GM04503 (cell line): Measurements from ENCODE around the gene RHBDD1.
"Not testable (repeated sequence)": the region's sequence is repeated elsewhere in the genome, so short reads cannot be mapped to it uniquely, and the experiment has no call there.

Experiments
- DNase-seq: peaks from one replicate; pipeline ENCODE4 v3.0.0-alpha.2; 2012; ENCODE audit warnings: low read depth

The RHBDD1 gene

DNA sequence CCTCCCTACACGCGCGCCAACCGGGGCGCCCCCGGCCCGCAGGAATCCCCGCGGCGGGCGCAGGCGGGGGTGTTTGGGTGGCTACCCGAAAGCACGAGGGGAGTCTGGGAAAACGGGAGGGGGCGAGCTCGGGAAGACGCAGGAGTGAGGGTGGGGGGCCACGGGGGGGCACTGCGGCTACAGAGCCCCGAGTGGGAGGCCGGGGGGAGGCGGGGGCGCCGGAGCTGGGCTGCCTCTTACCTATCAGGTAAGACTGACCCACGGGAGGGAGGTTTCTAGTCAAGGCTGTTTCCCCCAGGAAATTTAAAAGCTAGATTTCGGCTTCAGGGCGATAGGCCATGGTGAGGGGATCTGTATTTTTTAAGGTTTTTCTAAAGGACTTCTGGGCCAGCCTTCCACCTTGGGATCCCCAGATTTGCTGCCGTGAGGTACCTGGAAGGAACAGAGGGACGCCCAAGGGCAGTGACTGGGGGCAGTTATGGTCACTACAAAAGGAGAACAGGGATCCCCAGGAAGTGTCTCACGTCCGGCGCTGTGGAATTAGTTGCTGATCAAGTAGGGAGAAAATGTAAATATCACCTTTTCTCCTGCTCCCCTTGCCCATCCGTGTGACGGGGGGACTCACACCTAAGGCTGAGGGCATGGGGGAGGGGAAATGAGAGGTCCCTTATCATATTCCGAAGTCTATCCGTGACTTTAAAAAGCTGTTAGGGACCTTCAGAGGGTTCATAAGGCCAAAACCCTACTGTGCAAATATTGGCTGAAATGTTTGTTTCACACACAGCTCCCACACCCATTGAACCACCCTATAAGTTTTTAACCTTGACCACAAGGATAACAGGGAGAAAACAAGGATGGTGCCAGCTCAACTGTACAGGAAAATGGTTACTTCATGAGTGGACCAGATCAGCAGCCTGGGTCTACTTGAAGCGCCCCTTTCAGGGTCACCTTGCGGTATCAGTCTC is 35.6 kb upstream of the RHBDD1 start:
- DNase-seq, result no peak

DNA sequence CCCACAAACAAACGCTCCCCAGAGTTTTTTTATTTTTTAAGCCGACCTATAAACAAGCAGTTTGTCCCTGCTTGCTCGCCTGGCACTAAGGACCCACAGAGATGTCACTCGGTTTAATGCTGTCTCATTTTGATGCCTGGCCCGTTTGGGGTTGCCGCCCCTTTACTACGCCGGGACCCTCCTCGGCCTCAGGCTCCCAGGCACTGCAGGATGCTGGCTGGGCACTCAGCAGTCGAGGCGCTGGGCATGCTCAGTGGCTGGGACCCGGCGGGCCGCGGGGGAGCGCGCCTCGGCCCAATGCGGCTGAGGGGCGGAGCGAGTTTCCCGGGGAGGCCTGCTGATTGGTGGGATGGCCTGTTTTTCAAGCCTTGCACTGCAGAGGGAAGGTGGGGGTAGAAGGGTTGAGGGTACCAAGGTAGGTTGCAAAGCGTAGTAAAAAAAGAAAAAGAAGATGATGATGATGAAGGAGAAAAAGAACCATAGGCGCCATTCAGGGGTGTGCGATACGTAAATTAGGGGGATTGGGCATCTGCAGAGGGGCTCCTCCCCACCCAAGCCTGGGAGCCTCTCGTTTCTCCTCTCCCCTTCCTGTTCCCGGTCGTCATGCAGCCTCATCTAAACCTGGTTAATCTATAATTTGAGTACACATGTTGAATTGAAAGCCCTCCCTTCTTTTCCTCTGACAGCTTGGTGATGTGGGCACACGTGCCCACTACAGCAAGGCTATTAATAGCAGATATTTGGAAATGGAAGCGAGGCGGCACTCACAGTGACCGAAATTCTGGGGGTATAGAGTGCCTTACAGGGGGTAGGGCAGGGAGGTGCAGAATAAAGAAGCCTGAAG is 34.7 kb upstream of the RHBDD1 start:
- no peak for DNase-seq

DNA sequence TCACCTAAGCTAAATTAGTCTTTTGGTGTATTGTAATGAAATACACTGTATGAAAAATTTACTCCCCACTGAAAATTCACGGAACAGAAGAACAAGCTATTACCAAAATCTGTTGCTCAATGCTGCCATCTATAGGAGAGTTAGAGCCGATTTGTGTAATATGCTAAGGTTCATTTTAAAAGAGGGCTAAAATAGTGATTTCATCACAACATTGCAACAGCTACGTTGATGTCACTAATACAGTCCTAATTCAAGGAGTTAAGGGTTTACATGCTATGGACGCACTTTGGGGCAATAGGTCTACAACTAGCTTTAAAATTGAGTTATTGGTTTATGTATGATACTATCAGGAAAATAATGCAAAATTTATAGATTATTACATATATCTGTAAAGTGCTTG is 33.3 kb upstream of the RHBDD1 start:
- DNase-seq, result no peak

DNA sequence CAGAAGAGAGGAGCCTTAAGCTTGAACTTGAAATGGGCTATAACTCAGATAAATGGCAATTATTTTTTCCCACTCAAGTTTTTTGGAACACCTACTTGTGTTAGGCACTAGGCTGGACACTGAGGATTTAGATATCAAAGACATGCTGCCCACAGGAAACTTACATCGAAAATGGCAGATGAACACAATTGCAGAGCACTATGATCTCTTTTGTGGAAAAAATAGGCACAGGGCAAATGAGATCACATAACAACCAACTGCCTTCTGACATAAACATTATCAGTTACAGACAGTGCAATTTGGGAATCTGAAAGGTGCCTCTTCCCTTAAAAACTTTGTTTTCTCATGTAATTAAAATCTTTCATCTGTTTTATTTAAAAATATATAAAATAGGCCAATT is 32.4 kb upstream of the RHBDD1 start:
- DNase-seq, result no peak

DNA sequence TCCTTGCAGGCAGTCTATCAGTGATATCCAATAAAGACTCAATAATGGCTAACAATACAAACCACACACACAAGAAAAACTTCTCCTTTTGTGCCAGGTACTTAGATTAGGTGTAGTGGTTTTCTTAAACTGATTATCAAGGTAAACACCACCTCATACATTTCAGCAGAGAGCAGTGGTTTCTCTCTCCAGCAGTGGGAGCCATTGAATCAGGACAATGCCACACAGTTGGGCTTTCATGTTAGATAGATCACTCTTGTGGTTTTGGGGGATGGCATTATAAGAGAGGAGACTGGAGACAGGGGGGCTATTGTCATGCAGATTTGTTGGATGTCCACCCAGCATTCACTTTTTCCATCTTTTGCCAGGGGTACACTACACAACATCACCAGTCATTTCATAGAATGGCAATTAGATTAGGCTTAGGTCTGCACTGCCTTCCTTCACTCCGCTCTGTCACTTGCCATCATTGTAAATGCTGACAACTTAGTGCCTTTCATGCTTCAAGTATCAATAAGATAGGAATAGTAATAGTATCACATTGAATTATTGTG is 22.6 kb upstream of the RHBDD1 start:
- DNase-seq, result no peak

GRCh38 chr2:226818930-226819329 is 16.9 kb upstream of the RHBDD1 start:
- DNase-seq, result no peak

GRCh38 chr2:226825056-226825455 is 10.8 kb upstream of the RHBDD1 start:
- no peak for DNase-seq

- DNase-seq, result peak; percentile 37
These were observed 7.7 kb upstream of the RHBDD1 start for GRCh38 chr2:226828191-226828590.

DNA sequence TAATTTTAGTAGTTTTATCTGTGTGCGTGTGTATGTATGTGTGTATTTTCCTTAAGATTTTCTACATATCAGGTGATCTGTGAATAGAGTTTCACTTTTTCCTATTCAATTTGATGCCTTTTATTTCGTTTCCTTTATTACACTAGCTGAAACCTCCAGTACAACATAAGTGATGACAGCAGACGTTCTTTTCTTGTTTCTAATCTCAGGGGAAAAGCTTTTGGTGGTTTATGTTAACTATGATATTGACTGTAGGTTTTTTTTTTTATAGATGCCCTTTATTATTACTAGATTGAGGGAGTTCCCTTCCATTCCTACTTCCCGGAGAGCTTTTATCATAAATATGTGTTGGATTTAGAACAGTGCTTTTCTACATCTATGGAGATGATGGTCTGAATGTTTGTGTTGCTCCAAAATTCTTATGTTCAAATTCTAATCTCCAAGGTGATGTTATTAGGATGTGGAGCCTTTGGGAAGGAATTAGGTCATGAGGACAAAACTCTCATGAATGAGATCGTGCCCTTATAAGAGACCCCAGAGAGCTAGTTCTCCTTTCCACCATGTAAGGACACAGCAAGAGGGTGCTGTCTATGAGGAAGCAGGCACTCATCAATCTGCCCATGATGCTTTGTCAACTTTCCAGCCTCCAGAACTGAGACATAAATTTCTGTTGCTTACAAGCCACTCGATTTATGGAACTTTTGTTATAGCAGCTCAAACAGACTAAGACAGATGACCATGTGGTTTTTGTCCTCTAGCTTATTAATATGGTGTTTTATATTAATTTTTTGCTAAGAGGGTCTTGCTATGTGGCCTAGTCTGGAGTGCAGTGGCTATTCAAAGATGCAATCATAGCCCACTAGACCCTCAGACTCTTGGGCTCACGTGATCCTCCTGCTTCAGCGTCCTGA is 5.9 kb upstream of the RHBDD1 start:
- DNase-seq, result no peak

DNA sequence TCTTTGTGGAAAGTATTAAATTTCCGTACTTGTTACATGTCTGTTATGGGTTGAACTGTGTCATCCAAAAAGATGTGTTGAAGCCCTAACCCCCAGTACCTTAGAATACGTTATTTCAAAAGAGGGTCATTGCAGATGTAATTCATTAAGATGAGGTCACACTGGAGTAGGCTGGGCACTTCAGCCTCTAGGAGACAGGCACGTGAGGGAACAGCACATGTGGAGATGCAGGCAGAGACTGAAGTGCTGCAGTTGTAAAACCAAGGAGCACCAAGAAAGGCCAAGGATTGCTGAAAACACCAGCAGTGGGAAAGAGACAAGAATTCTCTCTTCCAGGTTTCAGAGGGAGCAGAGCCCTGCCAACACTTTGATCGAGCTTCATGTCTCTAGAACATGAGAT is 4.6 kb upstream of the RHBDD1 start:
- DNase-seq, result no peak

DNA sequence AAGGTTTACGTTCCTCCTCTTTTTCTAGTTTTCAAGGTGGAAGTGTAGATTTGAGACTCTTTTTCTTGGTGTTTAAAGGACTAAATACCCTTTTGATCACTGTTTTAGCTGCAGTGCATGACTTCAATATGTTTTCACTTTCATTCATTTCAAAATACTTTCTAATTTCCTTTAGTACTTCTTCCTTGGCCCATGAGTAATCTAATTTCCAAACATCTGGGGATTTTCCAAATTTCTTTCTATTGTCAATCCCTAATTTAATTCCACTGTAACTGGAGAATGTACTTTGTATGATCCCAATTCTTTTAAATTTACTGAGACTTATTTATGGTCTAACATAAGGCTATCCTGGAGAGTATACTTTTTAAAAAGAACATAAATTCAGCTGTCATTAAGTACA is 3.8 kb upstream of the RHBDD1 start:
- DNase-seq, result no peak

DNA sequence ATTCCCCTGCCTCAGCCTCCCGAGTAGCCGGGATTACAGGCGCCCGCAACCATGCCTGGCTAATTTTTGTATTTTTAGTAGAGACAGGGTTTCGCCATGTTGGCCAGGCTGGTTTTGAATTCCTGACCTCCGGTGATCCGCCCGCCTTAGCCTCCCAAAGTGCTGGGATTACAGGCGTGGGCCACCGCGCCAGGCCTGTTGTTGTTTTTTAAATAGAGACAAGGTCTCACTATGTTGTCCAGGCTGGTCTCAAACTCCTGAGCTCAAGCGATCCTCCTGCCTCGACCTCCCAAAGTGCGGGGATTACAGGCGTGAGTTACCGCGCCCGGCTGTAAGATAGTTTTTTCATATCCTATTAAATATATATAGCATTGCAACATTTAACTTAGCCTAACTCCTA is 974 bp upstream of the RHBDD1 start:
- not testable (repeated sequence) for DNase-seq

DNA sequence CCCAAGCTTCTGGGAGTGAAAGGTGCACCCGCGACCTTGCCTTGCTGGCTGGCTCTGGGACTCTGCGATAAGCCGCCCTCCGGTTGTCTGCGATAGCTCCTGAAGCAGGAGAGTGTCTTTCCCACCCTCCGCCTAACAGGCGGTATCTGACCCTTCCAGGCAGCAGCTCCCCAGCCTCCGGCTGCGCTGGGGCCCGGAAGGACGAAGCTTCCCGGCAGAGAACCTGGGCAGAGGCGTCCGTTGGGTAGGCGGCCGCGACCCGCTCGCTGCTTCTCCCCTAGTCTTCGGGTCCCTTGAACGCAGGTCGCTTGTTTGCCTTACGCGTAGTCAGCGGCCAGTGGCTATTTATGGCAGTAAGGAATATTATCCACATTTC is 446 bp upstream of the RHBDD1 start:
- DNase-seq, result no peak

DNA sequence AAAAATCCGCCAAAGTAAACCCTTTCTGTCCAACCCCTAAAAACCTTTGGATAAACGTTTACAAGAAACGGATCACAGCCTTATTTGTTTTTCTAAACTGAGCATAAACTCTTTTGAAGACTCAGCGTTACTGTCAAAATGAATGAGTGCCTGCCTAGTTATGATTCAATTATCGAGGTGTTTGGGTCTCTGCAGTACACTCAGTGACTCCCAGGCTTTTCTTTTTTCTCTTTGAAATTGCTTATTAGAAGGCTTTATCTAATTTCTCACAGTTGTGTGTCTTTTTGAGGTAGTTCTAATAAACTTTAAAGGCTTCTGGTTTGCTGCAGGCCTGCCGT is 663 bp downstream of the RHBDD1 start:
- no peak for DNase-seq

DNA sequence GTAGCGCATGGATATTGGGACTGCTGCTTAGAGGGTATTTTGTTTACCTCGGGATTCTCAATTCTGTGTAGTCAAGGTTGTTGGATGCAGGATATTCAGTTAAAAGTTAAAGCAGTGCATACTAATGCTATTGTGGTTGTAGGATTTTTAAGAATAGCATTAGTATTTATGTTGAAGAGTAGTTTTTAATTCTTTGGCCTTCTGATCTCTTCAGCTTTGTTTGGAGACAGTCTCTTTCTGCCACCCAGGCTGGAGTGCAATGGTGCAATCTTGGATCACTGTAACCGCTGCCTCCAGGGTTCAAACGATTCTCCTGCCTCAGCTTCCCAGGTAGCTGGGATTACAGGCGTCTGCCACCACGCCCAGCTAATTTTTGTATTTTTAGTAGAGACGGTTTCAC is 1.5 kb downstream of the RHBDD1 start:
- DNase-seq, result no peak

- no peak for DNase-seq
These were observed 2.1 kb downstream of the RHBDD1 start for GRCh38 chr2:226837787-226838603.

DNA sequence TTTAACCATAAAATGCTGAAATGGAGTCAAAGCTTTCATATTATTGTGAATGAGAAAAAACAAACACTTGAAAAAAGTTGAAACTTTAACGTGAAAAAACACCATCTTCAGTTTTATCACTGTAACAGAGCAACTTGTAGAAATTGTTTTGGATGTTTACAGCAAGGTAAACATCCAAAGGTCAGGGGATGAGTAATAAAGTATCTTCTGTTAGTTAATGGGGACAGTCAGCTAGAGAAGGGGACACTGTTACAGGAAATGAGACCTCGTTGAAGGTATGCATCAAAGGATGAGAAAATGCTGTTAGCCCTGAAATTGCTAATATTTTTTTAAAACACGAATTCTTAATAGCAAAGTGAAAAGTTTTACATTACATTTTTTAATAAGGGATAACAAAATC is 2.9 kb downstream of the RHBDD1 start:
- no peak for DNase-seq

DNA sequence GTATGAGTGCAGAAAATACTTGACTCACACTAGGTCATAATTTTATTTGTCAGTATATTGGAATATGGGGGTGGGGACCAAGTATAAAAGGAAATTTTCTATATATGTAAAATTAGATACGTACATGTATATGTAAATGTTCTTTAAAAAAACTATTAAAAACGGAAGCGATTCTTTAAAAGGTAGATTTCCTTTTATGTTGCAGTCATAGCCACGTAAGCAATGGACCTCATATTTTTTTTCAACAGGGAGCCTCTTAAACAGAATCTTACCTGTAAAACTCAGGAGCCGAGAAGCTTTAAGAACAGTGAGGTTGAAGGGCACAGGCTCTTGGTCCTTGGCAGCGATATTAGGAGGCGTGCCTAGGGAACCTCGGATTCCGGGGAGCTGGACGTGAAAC is 3.3 kb downstream of the RHBDD1 start:
- no peak for DNase-seq

GRCh38 chr2:226839951-226840350 is 4.1 kb downstream of the RHBDD1 start:
- no peak for DNase-seq

DNA sequence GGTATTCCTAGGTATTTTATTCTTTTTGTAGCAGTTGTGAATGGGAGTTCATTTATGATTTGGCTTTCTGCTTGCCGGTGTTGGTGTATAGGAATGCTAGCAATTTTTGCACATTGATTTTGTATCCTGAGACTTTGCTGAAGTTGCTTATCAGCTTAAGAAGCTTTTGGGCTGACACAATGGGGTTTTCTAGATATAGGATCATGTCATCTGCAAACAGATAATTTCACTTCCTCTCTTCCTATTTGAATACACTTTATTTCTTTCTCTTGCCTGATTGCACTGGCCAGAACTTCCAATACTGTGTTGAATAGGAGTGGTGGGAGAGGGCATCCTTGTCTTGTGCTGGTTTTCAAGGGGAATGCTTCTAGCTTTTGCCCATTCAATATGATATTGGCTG is 7.1 kb downstream of the RHBDD1 start:
- not testable (repeated sequence) for DNase-seq
